Endothelial cell of umbilical vein (primary cell): ENCODE measurements around the gene ZBTB9. TPM values are rescaled to one million over a fixed set of nuclear protein-coding genes. Genes with fewer than 3 reads are reported as not detected.

Experiments
- BruUV-seq: library from RNA; stranded (reverse); fragments of 400-500 nt; replicated peaks from 2 replicates; lab custom pipeline; 2021; lab: Mats Ljungman, UMichigan
- CTCF ChIA-PET: fragments of 300-600, 350-600 bp; sonication (Branson Sonifier 250); formaldehyde crosslinking; loops from one replicate; lab custom pipeline; 2021; ENCODE audit warnings: antibody characterized with exemption, inconsistent platforms; lab: Charles Lee
- POLR2A ChIA-PET: fragments of 300-600, 350-600 bp; sonication (Branson Sonifier 250); formaldehyde crosslinking; loops from one replicate; lab custom pipeline; 2021; ENCODE audit warnings: antibody characterized with exemption, inconsistent platforms; lab: Charles Lee
- DNase-seq: peaks from one replicate; pipeline ENCODE4 v3.0.0-alpha.2; 2011; ENCODE audit warnings: low read depth, low spot score
- FAIRE-seq: peaks from 2 replicates; lab custom pipeline; 2011; peaks lifted over from hg19 to GRCh38; lab: Jason Lieb, UNC
- H2AFZ ChIP-seq: 2 replicates; pipeline ENCODE4 v1.6.0; 2012; ENCODE audit warnings: low read depth, low read length, control low read depth, inconsistent platforms
- H3K27ac ChIP-seq: 2 replicates; pipeline ENCODE4 v1.5.1; 2011; ENCODE audit warnings: low read depth, mild to moderate bottlenecking, control low read depth, low read length, moderate library complexity; ENCODE audit not compliant: insufficient read depth
- H3K27me3 ChIP-seq, 2 experiments: 2 replicates each; pipeline versions ENCODE4 v1.6.0 to v1.6.1; 2011; ENCODE audit warnings: low read length in 2 of 2, mixed read lengths in 1 of 2; ENCODE audit not compliant: control insufficient read depth in 2 of 2, insufficient read depth in 2 of 2
- H3K36me3 ChIP-seq, 2 experiments: 2 replicates in 1 of 2; 3 replicates in 1 of 2; pipeline ENCODE4 v1.5.1; 2011; ENCODE audit warnings: low read length in 2 of 2, mild to moderate bottlenecking in 1 of 2, moderate library complexity in 1 of 2; ENCODE audit not compliant: control insufficient read depth in 2 of 2, insufficient read depth in 2 of 2; ENCODE audit errors: extremely low read depth in 1 of 2
- H3K4me1 ChIP-seq: 3 replicates; pipeline ENCODE4 v1.5.1; 2011; ENCODE audit warnings: mild to moderate bottlenecking, low read length; ENCODE audit not compliant: control insufficient read depth, insufficient read depth; ENCODE audit errors: extremely low read depth
- H3K4me2 ChIP-seq: 2 replicates; pipeline ENCODE4 v1.6.1; 2011; ENCODE audit warnings: low read length, control low read depth, mixed read lengths; ENCODE audit not compliant: insufficient read depth
- H3K4me3 ChIP-seq, 3 experiments: fragments of 200-600 bp in 1 of 3; sonication (generic), shearing (Covaris generic) in 1 of 3; replicated peaks in 1 of 3; 2 replicates each; pipeline ENCODE4 v1.5.1; 2011 to 2016; ENCODE audit warnings: control low read depth in 3 of 3, low read length in 3 of 3, mild to moderate bottlenecking in 2 of 3, inconsistent platforms in 1 of 3, low read depth in 1 of 3, moderate library complexity in 1 of 3; ENCODE audit not compliant: insufficient read depth in 1 of 3
- H3K79me2 ChIP-seq: 2 replicates; pipeline ENCODE4 v1.6.0; 2012; ENCODE audit warnings: low read length, inconsistent platforms; ENCODE audit not compliant: control insufficient read depth, insufficient read depth
- H3K9ac ChIP-seq: replicated peaks from 2 replicates; pipeline ENCODE3; 2011; ENCODE audit warnings: low read length, control low read depth; ENCODE audit not compliant: insufficient read depth; ENCODE audit errors: extremely low read depth
- H3K9me1 ChIP-seq: replicated peaks from 3 replicates; pipeline ENCODE4 v1.6.0; 2011; ENCODE audit warnings: mild to moderate bottlenecking, low read length; ENCODE audit not compliant: control insufficient read depth, insufficient read depth; ENCODE audit errors: extremely low read depth
- H3K9me3 ChIP-seq: replicated peaks from 2 replicates; pipeline ENCODE4 v1.5.1; 2012; ENCODE audit warnings: low read length, inconsistent platforms; ENCODE audit not compliant: control insufficient read depth, insufficient read depth
- H4K20me1 ChIP-seq: replicated peaks from 2 replicates; pipeline ENCODE3; 2011; ENCODE audit warnings: mild to moderate bottlenecking, low read length; ENCODE audit not compliant: control insufficient read depth, insufficient read depth; ENCODE audit errors: extremely low read depth
- CTCF ChIP-seq, 2 donors: IDR thresholded peaks; 1 replicate in 1 of 2; 2 replicates in 1 of 2; pipeline ENCODE4 v1.5.1; 2011; ENCODE audit warnings: low read length in 2 of 2, mild to moderate bottlenecking in 2 of 2, moderate library complexity in 2 of 2, control low read depth in 1 of 2, inconsistent platforms in 1 of 2, low read depth in 1 of 2; ENCODE audit not compliant: insufficient read depth in 1 of 2; ENCODE audit errors: extremely low read depth in 1 of 2
- EZH2 ChIP-seq: IDR thresholded peaks from 2 replicates; pipeline ENCODE4 v1.6.1; 2012; ENCODE audit warnings: borderline replicate concordance, low read depth, mild to moderate bottlenecking, moderate library complexity, low read length, inconsistent platforms; ENCODE audit not compliant: severe bottlenecking
- FOS ChIP-seq: IDR thresholded peaks from 2 replicates; pipeline ENCODE4 v1.6.1; 2011; ENCODE audit warnings: mild to moderate bottlenecking, low read length, moderate library complexity, borderline replicate concordance; ENCODE audit not compliant: insufficient read depth
- GATA2 ChIP-seq: IDR thresholded peaks from 2 replicates; pipeline ENCODE4 v1.7.0; 2011; ENCODE audit warnings: low read depth, mild to moderate bottlenecking, moderate library complexity, mixed read lengths, low read length; ENCODE audit not compliant: insufficient read length, insufficient read depth
- JUN ChIP-seq: IDR thresholded peaks from 2 replicates; pipeline ENCODE4 v1.6.1; 2011; ENCODE audit warnings: borderline replicate concordance, low read depth; ENCODE audit not compliant: insufficient read length, insufficient read depth
- MAX ChIP-seq: IDR thresholded peaks from 2 replicates; pipeline ENCODE4 v1.6.1; 2011; ENCODE audit not compliant: insufficient read depth, insufficient read length
- MYC ChIP-seq: IDR thresholded peaks from one replicate; pipeline ENCODE4 v1.6.1; 2011; ENCODE audit warnings: mild to moderate bottlenecking, low read depth, low read length
- POLR2A ChIP-seq: IDR thresholded peaks from 2 replicates; pipeline ENCODE4 v1.6.1; 2012; ENCODE audit warnings: low read depth, mild to moderate bottlenecking, control low read depth, low read length
- POLR2AphosphoS5 ChIP-seq: IDR thresholded peaks from 2 replicates; pipeline ENCODE4 v1.6.1; 2012; ENCODE audit warnings: low read depth, mild to moderate bottlenecking, control low read depth, low read length, moderate library complexity; ENCODE audit not compliant: insufficient read depth
- dilution Hi-C: fragments of 300-500 bp; cut with MboI; formaldehyde crosslinking; loops from one replicate; pipeline ENCODE4 v1.15.0; 2019; ENCODE audit warnings: low sequenced_read_pairs; ENCODE audit not compliant: extremely low pct_ligation_motif_present
- intact Hi-C: fragments of 100-400 bp; cut with micrococcal nuclease; formaldehyde crosslinking; loops from one replicate; pipeline ENCODE4 v1.10.0; 2022
- polyA plus RNA-seq, 4 experiments: library from polyadenylated mRNA; depleted of rRNA in 3 of 4; stranded (reverse) in 3 of 4; unstranded in 1 of 4; fragments of >200 nt; gene quantifications; 2 replicates each; pipeline versions ENCODE4 v1.2.1 to v1.2.3, GENCODE V29; 2011 to 2012; ENCODE audit warnings: missing spikeins in 1 of 4
- total RNA-seq: library from RNA; stranded (reverse); gene quantifications from 2 replicates; pipeline ENCODE4 v1.2.3, GENCODE V29; 2021

The ZBTB9 gene
- total and polyA plus RNA-seq, 2 donors (not counting 3 experiments of a cell fraction or from before 2014, with no cell fraction given) = 4.7 to 8.0 TPM

GRCh38 chr6:33467091-33467490, 12.7 kb downstream of the ZBTB9 start:
- dilution Hi-C loops (no loop called here), intact Hi-C loops (no loop called here)
- no peaks in the 10 kb centered on the region for H4K20me1 ChIP-seq
- H3K27ac ChIP-seq = no peak overlapping the region
- DNase-seq (no peak), FAIRE-seq (no peak)
- POLR2A ChIA-PET = no interaction called here
- TF ChIP-seq EZH2 (no peak), MAX (no peak), FOS (no peak), JUN (no peak), POLR2AphosphoS5 (no peak), MYC (no peak), CTCF (IDR thresholded peaks at IDR 0.05; ENCODE audit: extremely low read depth in 1 of 2, insufficient read depth in 1 of 2, low read depth in 1 of 2, low read length in 2 of 2) (no peak), GATA2 (no peak), POLR2A (no peak)
- H3K79me2 ChIP-seq = no peaks in the 10 kb centered on the region
- peaks cover 0 to 4% of the 10 kb centered on the region in 2 experiments for H3K27me3 ChIP-seq
- no peak overlapping the region for H2AFZ ChIP-seq
- no peaks in the 10 kb centered on the region for H3K36me3 ChIP-seq
- BruUV-seq = no TSS peak
- no peaks in the 10 kb centered on the region for H3K4me1 ChIP-seq
- H3K4me3 ChIP-seq = no peak overlapping the region
- H3K9ac ChIP-seq = no peak overlapping the region
- no peak overlapping the region for H3K4me2 ChIP-seq
- no peaks in the 10 kb centered on the region for H3K9me1 ChIP-seq
- CTCF ChIA-PET = no interaction called here
- H3K9me3 ChIP-seq = no peaks in the 10 kb centered on the region
